IMR-90 (cell line): Measurements from ENCODE around the gene ICAM4. TPM values are rescaled to one million over a fixed set of nuclear protein-coding genes. Genes with fewer than 3 reads are reported as not detected.

Source experiments
- ATAC-seq: fragments of 200-7000 bp; cut with Tn5 transposase; 2 replicates; pipeline ENCODE4 v1.9.1; 2020; ENCODE audit warnings: low read depth, mild to moderate bottlenecking, moderate library complexity
- BruUV-seq: library from RNA; stranded (reverse); fragments of 400-500 nt; replicated peaks from 2 replicates; lab custom pipeline; 2021; lab: Mats Ljungman, UMichigan
- CTCF ChIA-PET: fragments of 300-600 bp; formaldehyde crosslinking; extraction: SDS; loops from one replicate; lab custom pipeline; 2021; ENCODE audit warnings: antibody characterized with exemption; lab: Yijun Ruan, JAX
- POLR2A ChIA-PET: fragments of 300-600 bp; sonication (Branson Sonifier 250); formaldehyde crosslinking; loops from one replicate; lab custom pipeline; 2022; ENCODE audit warnings: antibody characterized with exemption; ENCODE audit not compliant: unreplicated experiment; lab: Charles Lee
- DNase-seq: peaks from one replicate; pipeline ENCODE4 v3.0.0; 2013
- H2AFZ ChIP-seq: replicated peaks from 2 replicates; pipeline ENCODE3; 2013; ENCODE audit warnings: low read length, mild to moderate bottlenecking; ENCODE audit not compliant: poor library complexity
- H2AK5ac ChIP-seq: 2 replicates; pipeline ENCODE4 v1.6.1; 2013; ENCODE audit warnings: low read depth, low read length, inconsistent platforms
- H2AK9ac ChIP-seq: replicated peaks from 2 replicates; pipeline ENCODE3; 2013; ENCODE audit warnings: mild to moderate bottlenecking, low read depth, low read length, moderate library complexity; ENCODE audit not compliant: poor library complexity
- H2BK120ac ChIP-seq: 2 replicates; pipeline ENCODE4 v1.6.1; 2013; ENCODE audit warnings: low read depth, low read length, inconsistent platforms
- H2BK15ac ChIP-seq: 3 replicates; pipeline ENCODE4 v1.6.1; 2013; ENCODE audit warnings: low read depth, low read length, inconsistent platforms
- H2BK20ac ChIP-seq: 2 replicates; pipeline ENCODE4 v1.6.1; 2013; ENCODE audit warnings: low read depth, mild to moderate bottlenecking, inconsistent platforms, low read length, moderate library complexity
- H2BK5ac ChIP-seq: 2 replicates; pipeline ENCODE4 v1.6.1; 2013; ENCODE audit warnings: mild to moderate bottlenecking, low read depth, low read length, inconsistent platforms; ENCODE audit not compliant: poor library complexity, severe bottlenecking
- H3K14ac ChIP-seq: replicated peaks from 2 replicates; pipeline ENCODE4 v1.6.1; 2013; ENCODE audit warnings: low read depth, low read length, inconsistent platforms
- H3K18ac ChIP-seq: 2 replicates; pipeline ENCODE4 v1.6.1; 2013; ENCODE audit warnings: low read depth, low read length, control low read depth
- H3K23ac ChIP-seq: 2 replicates; pipeline ENCODE4 v1.6.1; 2013; ENCODE audit warnings: low read depth, low read length, inconsistent platforms
- H3K27ac ChIP-seq: 2 replicates; pipeline ENCODE4 v1.5.1; 2013; ENCODE audit warnings: mild to moderate bottlenecking, control low read depth, low read length; ENCODE audit not compliant: insufficient read depth
- H3K27me3 ChIP-seq: 2 replicates; pipeline ENCODE4 v1.6.1; 2013; ENCODE audit warnings: low read length; ENCODE audit not compliant: control insufficient read depth, insufficient read depth
- H3K36me3 ChIP-seq: 2 replicates; pipeline ENCODE4 v1.6.1; 2013; ENCODE audit warnings: low read length, mixed read lengths; ENCODE audit not compliant: control insufficient read depth, insufficient read depth
- H3K4ac ChIP-seq: 2 replicates; pipeline ENCODE4 v1.6.1; 2013; ENCODE audit warnings: low read depth, low read length, inconsistent platforms
- H3K4me1 ChIP-seq: 2 replicates; pipeline ENCODE4 v1.6.1; 2013; ENCODE audit warnings: low read length, mixed read lengths; ENCODE audit not compliant: control insufficient read depth, insufficient read depth
- H3K4me2 ChIP-seq: 2 replicates; pipeline ENCODE4 v1.6.1; 2013; ENCODE audit warnings: low read depth, mild to moderate bottlenecking, control low read depth, low read length, moderate library complexity
- H3K4me3 ChIP-seq: 2 replicates; pipeline ENCODE4 v1.5.1; 2013; ENCODE audit warnings: low read depth, mild to moderate bottlenecking, control low read depth, low read length, moderate library complexity; ENCODE audit not compliant: insufficient read depth
- H3K56ac ChIP-seq: 2 replicates; pipeline ENCODE4 v1.6.1; 2013; ENCODE audit warnings: low read length, inconsistent platforms; ENCODE audit not compliant: insufficient read depth; ENCODE audit errors: extremely low read depth
- H3K79me1 ChIP-seq, 2 experiments: 2 replicates each; pipeline ENCODE4 v1.6.1; 2013; ENCODE audit warnings: low read length in 2 of 2, inconsistent platforms in 1 of 2, low read depth in 1 of 2
- H3K9ac ChIP-seq: 2 replicates; pipeline ENCODE4 v1.6.1; 2013; ENCODE audit warnings: low read depth, low read length, control low read depth
- H3K9me1 ChIP-seq: 2 replicates; pipeline ENCODE4 v1.6.1; 2013; ENCODE audit warnings: low read length, inconsistent platforms; ENCODE audit not compliant: insufficient read depth
- H3K9me3 ChIP-seq: 2 replicates; pipeline ENCODE4 v1.6.1; 2013; ENCODE audit warnings: low read length; ENCODE audit not compliant: control insufficient read depth, insufficient read depth
- H4K20me1 ChIP-seq: 2 replicates; pipeline ENCODE4 v1.6.1; 2013; ENCODE audit warnings: low read length, inconsistent platforms; ENCODE audit not compliant: insufficient read depth
- H4K5ac ChIP-seq: 2 replicates; pipeline ENCODE4 v1.6.1; 2013; ENCODE audit warnings: mild to moderate bottlenecking, low read depth, low read length, control low read depth
- H4K8ac ChIP-seq, 2 experiments: 2 replicates each; pipeline ENCODE4 v1.6.1; 2013; ENCODE audit warnings: low read depth in 2 of 2, low read length in 2 of 2, control low read depth in 1 of 2, inconsistent platforms in 1 of 2
- H4K91ac ChIP-seq: 2 replicates; pipeline ENCODE4 v1.6.1; 2013; ENCODE audit warnings: low read depth, low read length, inconsistent platforms; ENCODE audit not compliant: insufficient read depth
- BHLHE40 ChIP-seq: fragments of 150-350 bp; IDR thresholded peaks from 2 replicates; pipeline ENCODE4 v1.6.1; 2016; ENCODE audit warnings: mild to moderate bottlenecking, low read depth, low read length
- CEBPB ChIP-seq: IDR thresholded peaks from 2 replicates; pipeline ENCODE4 v1.6.1; 2012; ENCODE audit warnings: low read depth, low read length, improper control_type of control experiment
- CHD1 ChIP-seq: IDR thresholded peaks from 2 replicates; pipeline ENCODE4 v1.6.1; 2012; ENCODE audit warnings: low read depth, low read length, improper control_type of control experiment
- FOS ChIP-seq: fragments of 150-350 bp; IDR thresholded peaks from 2 replicates; pipeline ENCODE4 v1.6.1; 2016; ENCODE audit warnings: low read depth, low read length
- MAFK ChIP-seq: IDR thresholded peaks from 2 replicates; pipeline ENCODE4 v1.6.1; 2012; ENCODE audit warnings: low read depth, low read length, improper control_type of control experiment
- MAZ ChIP-seq: IDR thresholded peaks from 2 replicates; pipeline ENCODE4 v1.6.1; 2012; ENCODE audit warnings: low read depth, mild to moderate bottlenecking, low read length, improper control_type of control experiment, moderate library complexity, borderline replicate concordance
- NFE2L2 ChIP-seq: fragments of 150-350 bp; IDR thresholded peaks from 2 replicates; pipeline ENCODE4 v1.6.1; 2016; ENCODE audit warnings: low read depth, mild to moderate bottlenecking, low read length
- POLR2A ChIP-seq: IDR thresholded peaks from 2 replicates; pipeline ENCODE4 v1.6.1; 2012; ENCODE audit warnings: mild to moderate bottlenecking, low read depth, low read length
- RAD21 ChIP-seq: IDR thresholded peaks from 2 replicates; pipeline ENCODE4 v1.6.1; 2012; ENCODE audit warnings: low read length, improper control_type of control experiment
- RCOR1 ChIP-seq: IDR thresholded peaks from 2 replicates; pipeline ENCODE4 v1.6.1; 2012; ENCODE audit warnings: mild to moderate bottlenecking, low read length, improper control_type of control experiment; ENCODE audit not compliant: insufficient replicate concordance
- SMC3 ChIP-seq: fragments of 150-350 bp; IDR thresholded peaks from 2 replicates; pipeline ENCODE4 v1.6.1; 2016; ENCODE audit warnings: low read depth, mild to moderate bottlenecking, antibody characterized with exemption, low read length, moderate library complexity
- WGBS, 2 experiments: methylation state at CpG; one replicate each; pipeline versions ENCODE4 v1.1.5 to v1.1.7; 2013; ENCODE audit warnings: missing lambda C conversion rate in 2 of 2; ENCODE audit not compliant: insufficient read length in 1 of 2; ENCODE audit errors: extremely low coverage in 2 of 2; 5-methylcytosine and 5-hydroxymethylcytosine counted together
- dilution Hi-C: fragments of 300-500 bp; cut with HindIII; formaldehyde crosslinking; loops from one replicate; pipeline ENCODE4 v1.14.3; 2018; ENCODE audit warnings: low sequenced_read_pairs; ENCODE audit not compliant: unreplicated experiment
- in situ Hi-C: fragments of 300-500 bp; cut with MboI; formaldehyde crosslinking; loops from 3 replicates; pipeline ENCODE4 v1.14.3; 2019; ENCODE audit warnings: low sequenced_read_pairs, inconsistent platforms, mixed read lengths
- intact Hi-C: fragments of 100-400 bp; cut with micrococcal nuclease; formaldehyde crosslinking; loops from 2 replicates; pipeline ENCODE4 v1.10.0; 2022
- polyA plus RNA-seq, 3 experiments: library from polyadenylated mRNA; depleted of rRNA; stranded (reverse); fragments of >200 nt; gene quantifications; 2 replicates each; pipeline ENCODE4 v1.2.3, GENCODE V29; 2012; ENCODE audit warnings: low replicate concordance in 1 of 3
- total RNA-seq: library from RNA; depleted of rRNA; stranded (reverse); fragments of >200 nt; gene quantifications from 2 replicates; pipeline ENCODE4 v1.2.3, GENCODE V29; 2012
- TF ChIP-seq, protein P1 (sequence below): fragments of 150-350 bp; IDR thresholded peaks from 2 replicates; pipeline ENCODE4 v1.6.1; 2017; ENCODE audit warnings: mild to moderate bottlenecking, antibody characterized with exemption, low read length, low read depth
- TF ChIP-seq, protein P2 (sequence below): conservative IDR thresholded peaks from 2 replicates; pipeline ENCODE4 v1.5.1; 2012; ENCODE audit warnings: mild to moderate bottlenecking, low read depth, low read length, improper control_type of control experiment
- TF ChIP-seq, protein P3 (sequence below): fragments of 150-350 bp; IDR thresholded peaks from 2 replicates; pipeline ENCODE4 v1.6.1; 2016; ENCODE audit warnings: low read depth, mild to moderate bottlenecking, low read length, moderate library complexity, borderline replicate concordance

The ICAM4 gene
- total and polyA plus RNA-seq, 2 of the 4 experiments (the other 2 are of a cell fraction), result 2.3 to 4.0 TPM

DNA sequence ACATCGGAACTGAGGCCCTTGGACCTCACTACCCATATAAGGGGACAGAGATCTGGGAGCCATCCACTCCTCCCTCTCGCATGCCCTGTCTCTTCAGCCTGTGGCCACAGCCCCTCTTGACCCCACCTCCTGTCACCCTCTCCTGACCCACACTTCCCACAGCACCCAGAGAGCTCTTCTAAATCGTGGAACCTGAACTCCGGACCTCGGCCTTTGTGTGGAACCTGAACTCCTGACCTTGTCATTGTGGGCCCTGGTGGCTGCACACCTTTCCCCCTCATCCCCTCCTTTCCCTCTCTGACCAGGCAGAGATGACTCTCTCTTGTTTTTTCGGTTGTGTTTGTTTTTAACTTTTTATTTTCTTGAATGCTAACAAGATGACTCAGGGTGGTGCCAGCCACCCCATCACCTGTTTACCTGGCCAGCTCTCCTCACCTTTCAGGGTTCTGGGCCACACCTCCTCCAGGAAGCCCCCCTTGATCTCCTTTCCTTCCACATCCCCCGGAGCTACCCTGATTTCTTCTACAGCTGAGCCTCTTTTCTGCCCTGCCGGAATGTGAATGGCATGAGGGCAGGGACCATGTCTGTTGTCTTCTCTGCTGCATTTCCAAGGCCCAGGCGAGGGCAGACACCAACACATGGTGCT is 29.7 kb upstream of the ICAM4 start:
- H2AK9ac ChIP-seq, result no peak overlapping the region
- no peak overlapping the region for H3K56ac ChIP-seq
- no peak overlapping the region for H2AK5ac ChIP-seq
- no peak for TF ChIP-seq MAFK
- TF ChIP-seq, protein P1, sequence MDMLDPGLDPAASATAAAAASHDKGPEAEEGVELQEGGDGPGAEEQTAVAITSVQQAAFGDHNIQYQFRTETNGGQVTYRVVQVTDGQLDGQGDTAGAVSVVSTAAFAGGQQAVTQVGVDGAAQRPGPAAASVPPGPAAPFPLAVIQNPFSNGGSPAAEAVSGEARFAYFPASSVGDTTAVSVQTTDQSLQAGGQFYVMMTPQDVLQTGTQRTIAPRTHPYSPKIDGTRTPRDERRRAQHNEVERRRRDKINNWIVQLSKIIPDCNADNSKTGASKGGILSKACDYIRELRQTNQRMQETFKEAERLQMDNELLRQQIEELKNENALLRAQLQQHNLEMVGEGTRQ, result no peak
- no peak for TF ChIP-seq CEBPB
- TF ChIP-seq SMC3, result no peak
- TF ChIP-seq, protein P2, sequence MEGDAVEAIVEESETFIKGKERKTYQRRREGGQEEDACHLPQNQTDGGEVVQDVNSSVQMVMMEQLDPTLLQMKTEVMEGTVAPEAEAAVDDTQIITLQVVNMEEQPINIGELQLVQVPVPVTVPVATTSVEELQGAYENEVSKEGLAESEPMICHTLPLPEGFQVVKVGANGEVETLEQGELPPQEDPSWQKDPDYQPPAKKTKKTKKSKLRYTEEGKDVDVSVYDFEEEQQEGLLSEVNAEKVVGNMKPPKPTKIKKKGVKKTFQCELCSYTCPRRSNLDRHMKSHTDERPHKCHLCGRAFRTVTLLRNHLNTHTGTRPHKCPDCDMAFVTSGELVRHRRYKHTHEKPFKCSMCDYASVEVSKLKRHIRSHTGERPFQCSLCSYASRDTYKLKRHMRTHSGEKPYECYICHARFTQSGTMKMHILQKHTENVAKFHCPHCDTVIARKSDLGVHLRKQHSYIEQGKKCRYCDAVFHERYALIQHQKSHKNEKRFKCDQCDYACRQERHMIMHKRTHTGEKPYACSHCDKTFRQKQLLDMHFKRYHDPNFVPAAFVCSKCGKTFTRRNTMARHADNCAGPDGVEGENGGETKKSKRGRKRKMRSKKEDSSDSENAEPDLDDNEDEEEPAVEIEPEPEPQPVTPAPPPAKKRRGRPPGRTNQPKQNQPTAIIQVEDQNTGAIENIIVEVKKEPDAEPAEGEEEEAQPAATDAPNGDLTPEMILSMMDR, result no peak
- TF ChIP-seq CHD1, result no peak
- no peak for TF ChIP-seq RAD21
- no peak for TF ChIP-seq BHLHE40
- TF ChIP-seq, protein P3, sequence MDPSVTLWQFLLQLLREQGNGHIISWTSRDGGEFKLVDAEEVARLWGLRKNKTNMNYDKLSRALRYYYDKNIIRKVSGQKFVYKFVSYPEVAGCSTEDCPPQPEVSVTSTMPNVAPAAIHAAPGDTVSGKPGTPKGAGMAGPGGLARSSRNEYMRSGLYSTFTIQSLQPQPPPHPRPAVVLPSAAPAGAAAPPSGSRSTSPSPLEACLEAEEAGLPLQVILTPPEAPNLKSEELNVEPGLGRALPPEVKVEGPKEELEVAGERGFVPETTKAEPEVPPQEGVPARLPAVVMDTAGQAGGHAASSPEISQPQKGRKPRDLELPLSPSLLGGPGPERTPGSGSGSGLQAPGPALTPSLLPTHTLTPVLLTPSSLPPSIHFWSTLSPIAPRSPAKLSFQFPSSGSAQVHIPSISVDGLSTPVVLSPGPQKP, result no peak
- TF ChIP-seq FOS, result no peak
- TF ChIP-seq MAZ, result no peak
- TF ChIP-seq RCOR1, result no peak
- no peak for TF ChIP-seq POLR2A
- no peak for TF ChIP-seq NFE2L2
- CTCF ChIA-PET, result interaction anchor here (0.9 kb wide), 1 partner anchor 131 kb away, joined by 3 read pairs; no protein-coding TSS in a partner anchor
- H3K4me3 ChIP-seq, result no peak overlapping the region
- no peak overlapping the region for H4K8ac ChIP-seq
- no peak overlapping the region for H2BK15ac ChIP-seq
- BruUV-seq, result no TSS peak
- dilution Hi-C loops (no loop called here), in situ Hi-C loops (no loop called here), intact Hi-C loops (loop anchor here (10.0 kb wide), 1 partner anchor 232 kb away; no protein-coding TSS in a partner anchor)
- peaks cover 36% of the 10 kb centered on the region for H3K36me3 ChIP-seq
- no peak overlapping the region for H4K91ac ChIP-seq
- H3K9me1 ChIP-seq, result no peaks in the 10 kb centered on the region
- peaks cover 10 to 26% of the 10 kb centered on the region in 2 experiments for H3K79me1 ChIP-seq
- no peaks in the 10 kb centered on the region for H4K20me1 ChIP-seq
- no peak overlapping the region for H3K27ac ChIP-seq
- no peaks in the 10 kb centered on the region for H3K9me3 ChIP-seq
- H2BK120ac ChIP-seq, result no peak overlapping the region
- H2BK20ac ChIP-seq, result no peak overlapping the region
- ATAC-seq (no peak), DNase-seq (no peak)
- H2AFZ ChIP-seq, result no peak overlapping the region
- no peak overlapping the region for H3K23ac ChIP-seq
- POLR2A ChIA-PET, result no interaction called here
- no peak overlapping the region for H3K14ac ChIP-seq
- no peak overlapping the region for H3K4ac ChIP-seq
- no peak overlapping the region for H3K18ac ChIP-seq
- H4K5ac ChIP-seq, result no peak overlapping the region
- H3K4me1 ChIP-seq, result 0 out of 2 replicates have a peak, but pooled peaks cover 2% of the 10 kb centered on the region
- no peak overlapping the region for H3K9ac ChIP-seq
- 90% methylated on average over 3 of the region's 9 CpGs; no CpG with 5 or more reads in 1 of the 2 experiments for WGBS, 2 experiments
- no peaks in the 10 kb centered on the region for H3K27me3 ChIP-seq
- H3K4me2 ChIP-seq, result no peak overlapping the region
- H2BK5ac ChIP-seq, result no peak overlapping the region
